ENCODE data around the gene MED17.

Gene MED17

DNA sequence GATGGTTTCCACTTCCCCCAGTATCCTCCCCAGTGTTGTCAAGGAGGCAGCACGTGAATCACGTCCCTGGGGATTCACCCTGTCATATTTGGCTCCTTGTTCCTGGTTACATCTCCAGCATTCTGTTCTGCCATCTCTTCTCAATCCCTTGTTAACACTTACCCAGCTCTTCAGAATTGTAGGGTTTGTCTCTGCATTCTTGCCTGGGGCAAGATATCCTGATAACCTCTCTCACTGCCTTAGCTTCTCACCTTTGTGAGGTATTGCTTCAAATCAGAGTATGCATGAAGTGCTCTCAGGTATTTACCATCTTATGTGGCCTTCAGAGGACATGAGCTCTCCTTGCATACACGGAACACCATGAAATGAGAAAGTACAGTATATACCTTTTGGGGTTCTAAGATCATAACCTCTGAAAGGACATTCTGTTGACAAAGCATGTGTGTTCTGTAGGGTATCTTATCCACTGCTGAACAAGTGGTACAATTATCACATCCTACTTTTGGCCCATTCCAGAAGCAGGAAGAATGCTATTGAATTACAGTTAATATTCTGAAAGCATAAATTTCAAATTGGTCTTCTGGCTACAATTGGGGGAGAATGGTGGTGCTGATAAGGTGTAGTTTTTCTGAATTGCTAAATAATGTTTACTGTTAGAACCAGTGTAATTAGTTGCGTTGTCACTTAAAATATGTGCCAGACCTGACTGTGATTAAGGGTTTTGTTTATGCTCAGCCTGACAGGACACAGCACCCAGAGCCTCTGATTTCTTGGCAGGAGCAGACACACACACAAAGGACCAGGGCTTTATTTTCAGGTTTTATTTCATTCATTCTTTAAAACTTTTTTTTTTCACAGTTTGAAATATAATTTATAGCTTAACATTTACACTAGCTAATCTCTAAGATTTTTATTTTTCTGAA, 33.6 kb downstream of the MED17 start:
- TF ChIP-seq, protein P1, sequence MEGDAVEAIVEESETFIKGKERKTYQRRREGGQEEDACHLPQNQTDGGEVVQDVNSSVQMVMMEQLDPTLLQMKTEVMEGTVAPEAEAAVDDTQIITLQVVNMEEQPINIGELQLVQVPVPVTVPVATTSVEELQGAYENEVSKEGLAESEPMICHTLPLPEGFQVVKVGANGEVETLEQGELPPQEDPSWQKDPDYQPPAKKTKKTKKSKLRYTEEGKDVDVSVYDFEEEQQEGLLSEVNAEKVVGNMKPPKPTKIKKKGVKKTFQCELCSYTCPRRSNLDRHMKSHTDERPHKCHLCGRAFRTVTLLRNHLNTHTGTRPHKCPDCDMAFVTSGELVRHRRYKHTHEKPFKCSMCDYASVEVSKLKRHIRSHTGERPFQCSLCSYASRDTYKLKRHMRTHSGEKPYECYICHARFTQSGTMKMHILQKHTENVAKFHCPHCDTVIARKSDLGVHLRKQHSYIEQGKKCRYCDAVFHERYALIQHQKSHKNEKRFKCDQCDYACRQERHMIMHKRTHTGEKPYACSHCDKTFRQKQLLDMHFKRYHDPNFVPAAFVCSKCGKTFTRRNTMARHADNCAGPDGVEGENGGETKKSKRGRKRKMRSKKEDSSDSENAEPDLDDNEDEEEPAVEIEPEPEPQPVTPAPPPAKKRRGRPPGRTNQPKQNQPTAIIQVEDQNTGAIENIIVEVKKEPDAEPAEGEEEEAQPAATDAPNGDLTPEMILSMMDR (IDR thresholded peaks at IDR 0.05; ENCODE audit: low read depth, low read length), result no peak
- H3K4me3 ChIP-seq (ENCODE audit: low read depth, low read length), result no peak overlapping the region

GRCh38 chr11:93819966-93820695, 36.0 kb downstream of the MED17 start:
- no peak overlapping the region for H3K4me3 ChIP-seq (ENCODE audit: low read depth, low read length)
- TF ChIP-seq, protein P1 (IDR thresholded peaks at IDR 0.05; ENCODE audit: low read depth, low read length), result no peak

GRCh38 chr11:93820847-93821246, 36.8 kb downstream of the MED17 start:
- TF ChIP-seq, protein P1 (IDR thresholded peaks at IDR 0.05; ENCODE audit: low read depth, low read length), result no peak
- H3K4me3 ChIP-seq (ENCODE audit: low read depth, low read length), result no peak overlapping the region

GRCh38 chr11:93821617-93822016, 37.5 kb downstream of the MED17 start:
- TF ChIP-seq, protein P1 (IDR thresholded peaks at IDR 0.05; ENCODE audit: low read depth, low read length), result no peak
- H3K4me3 ChIP-seq (ENCODE audit: low read depth, low read length), result no peak overlapping the region

GRCh38 chr11:93822359-93822758, 38.3 kb downstream of the MED17 start:
- no peak overlapping the region for H3K4me3 ChIP-seq (ENCODE audit: low read depth, low read length)

DNA sequence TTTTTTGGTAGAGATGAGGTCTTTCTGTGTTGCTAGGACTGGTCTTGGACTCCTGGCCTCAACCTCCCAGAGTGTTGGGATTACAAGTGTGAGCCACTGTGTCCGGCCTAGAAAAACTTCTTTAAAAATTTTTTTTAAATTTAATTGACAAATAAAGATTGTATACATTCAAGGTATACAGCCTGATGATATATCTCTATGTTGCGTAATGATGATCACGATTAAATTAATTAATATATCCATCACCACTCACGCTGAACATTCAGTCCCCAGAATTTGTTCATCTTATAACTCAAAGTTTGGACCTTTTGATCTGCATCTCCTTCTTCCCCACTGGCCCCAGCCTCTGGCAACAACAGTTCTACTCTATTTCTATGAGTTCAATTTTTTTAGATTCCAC, 39.1 kb downstream of the MED17 start:
- no peak overlapping the region for H3K4me3 ChIP-seq (ENCODE audit: low read depth, low read length)
- TF ChIP-seq, protein P1 (IDR thresholded peaks at IDR 0.05; ENCODE audit: low read depth, low read length), result no peak

More at GRCh38 chr11:93822359-93822758, 38.3 kb downstream of the MED17 start:
- TF ChIP-seq, protein P1 (IDR thresholded peaks at IDR 0.05; ENCODE audit: low read depth, low read length), result no peak

DNA sequence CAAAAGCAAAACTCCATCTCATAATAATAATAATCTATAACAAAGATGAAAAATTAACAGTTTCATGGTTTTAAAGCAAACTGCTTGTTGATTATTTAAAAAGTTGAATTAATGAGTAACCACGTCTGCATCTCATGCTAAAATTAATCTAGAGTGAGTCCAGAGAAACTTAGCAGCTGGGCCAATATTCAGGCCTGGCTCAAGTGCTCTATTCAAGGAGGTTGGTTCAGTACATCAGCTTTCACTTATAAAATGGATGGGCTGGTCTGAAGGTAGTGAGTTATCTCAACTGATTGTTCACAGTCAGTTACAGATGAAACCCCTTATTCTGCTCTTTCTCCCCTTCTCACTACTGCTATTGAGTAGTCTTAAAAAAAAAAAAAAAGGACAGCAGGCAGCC, 43.3 kb downstream of the MED17 start:
- TF ChIP-seq, protein P1 (IDR thresholded peaks at IDR 0.05; ENCODE audit: low read depth, low read length), result no peak
- no peak overlapping the region for H3K4me3 ChIP-seq (ENCODE audit: low read depth, low read length)

All from WI38 (cell line).